Calu3 (cell line): ENCODE measurements around the gene SMPD3. TPM values are rescaled to one million over a fixed set of nuclear protein-coding genes. Genes with fewer than 3 reads are reported as not detected.

Experiments
- BruUV-seq: library from RNA; stranded (reverse); fragments of 400-500 nt; replicated peaks from 2 replicates; lab custom pipeline; 2021; lab: Mats Ljungman, UMichigan
- CTCF ChIA-PET: fragments of 300-600 bp; sonication (Branson Sonifier 250); formaldehyde crosslinking; loops from one replicate; lab custom pipeline; 2022; ENCODE audit warnings: antibody characterized with exemption; lab: Charles Lee
- DNase-seq: peaks from one replicate; pipeline ENCODE4 v3.0.0; 2022
- H3K27ac Mint-ChIP-seq: one replicate; pipeline ENCODE4 v1.8.0; 2022; ENCODE audit warnings: mixed read lengths; ENCODE audit not compliant: unreplicated experiment
- H3K27me3 Mint-ChIP-seq: one replicate; pipeline ENCODE4 v1.8.0; 2022; ENCODE audit warnings: mixed read lengths; ENCODE audit not compliant: unreplicated experiment
- H3K36me3 Mint-ChIP-seq: one replicate; pipeline ENCODE4 v1.8.0; 2022; ENCODE audit warnings: mild to moderate bottlenecking, moderate library complexity, mixed read lengths; ENCODE audit not compliant: insufficient read depth, unreplicated experiment
- H3K4me1 Mint-ChIP-seq: one replicate; pipeline ENCODE4 v1.8.0; 2022; ENCODE audit warnings: mild to moderate bottlenecking, low read depth, mixed read lengths; ENCODE audit not compliant: unreplicated experiment
- H3K4me3 Mint-ChIP-seq: one replicate; pipeline ENCODE4 v1.8.0; 2022; ENCODE audit warnings: mild to moderate bottlenecking, low read depth, moderate library complexity, mixed read lengths; ENCODE audit not compliant: unreplicated experiment
- H3K9me3 Mint-ChIP-seq: one replicate; pipeline ENCODE4 v1.8.0; 2022; ENCODE audit warnings: low read depth, mixed read lengths; ENCODE audit not compliant: unreplicated experiment
- CTCF ChIP-seq: fragments of 200-600 bp; IDR thresholded peaks from one replicate; pipeline ENCODE4 v1.8.0; 2022; ENCODE audit warnings: antibody characterized with exemption; ENCODE audit not compliant: unreplicated experiment
- intact Hi-C: fragments of 100-400 bp; cut with micrococcal nuclease; formaldehyde crosslinking; loops from one replicate; pipeline ENCODE4 v1.10.0; 2022; ENCODE audit not compliant: unreplicated experiment
- total RNA-seq: library from RNA; stranded (reverse); gene quantifications from 2 replicates; pipeline ENCODE4 v1.2.3, GENCODE V29; 2022

SMPD3 gene
- total RNA-seq, 1 experiment from 2014 or later = 0.42 TPM

DNA sequence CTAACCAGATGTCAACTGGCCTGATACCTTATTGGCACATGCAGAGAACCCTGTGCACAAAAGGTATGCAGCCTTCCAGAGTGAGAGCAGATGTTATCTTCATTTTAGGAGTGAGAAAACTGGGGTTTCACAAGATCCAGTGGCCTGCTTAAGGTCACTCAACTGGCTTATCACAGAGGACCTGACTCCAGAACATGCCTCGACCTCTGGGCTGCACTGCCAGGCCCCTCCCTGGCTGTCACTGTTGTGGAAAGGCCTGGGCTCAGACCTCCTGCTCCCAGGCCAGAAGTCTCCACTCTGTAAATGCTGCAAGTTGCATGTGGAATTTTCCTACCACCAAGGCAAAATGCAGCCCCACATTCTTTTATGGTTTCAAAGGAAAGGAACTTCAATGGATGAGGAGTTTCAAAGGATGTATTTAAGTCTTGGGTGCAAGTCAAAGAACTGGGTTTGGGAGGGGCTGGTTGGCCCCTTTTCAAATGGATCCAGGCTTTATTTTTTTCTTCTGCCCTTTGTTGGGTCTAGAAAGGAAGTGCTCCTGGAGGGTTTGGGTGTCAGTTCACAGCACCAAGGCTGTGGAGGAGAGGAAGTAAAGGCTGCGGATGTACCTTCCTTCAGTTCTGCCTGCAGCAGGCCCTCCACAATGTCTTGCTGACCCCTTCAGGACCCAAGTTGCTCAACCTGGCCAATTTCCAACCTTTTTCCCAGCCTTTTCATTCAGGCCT lies 30.4 kb upstream of the SMPD3 start:
- Mint-ChIP-seq H3K27me3 (peaks cover 19% of the 10 kb centered on the region), H3K4me3 (no peak overlapping the region), H3K9me3 (peaks cover 7% of the 10 kb centered on the region), H3K36me3 (no peaks in the 10 kb centered on the region), H3K27ac (no peak overlapping the region), H3K4me1 (peaks cover 18% of the 10 kb centered on the region)
- no peak for TF ChIP-seq CTCF
- DNase-seq = no peak
- CTCF ChIA-PET = no interaction called here
- intact Hi-C loops = no loop called here
- no TSS peak for BruUV-seq

GRCh38 chr16:68475071-68475470 lies 26.8 kb upstream of the SMPD3 start:
- intact Hi-C loops = no loop called here
- Mint-ChIP-seq H3K4me3 (no peak overlapping the region), H3K9me3 (peaks cover 3% of the 10 kb centered on the region), H3K36me3 (no peaks in the 10 kb centered on the region), H3K4me1 (peaks cover 17% of the 10 kb centered on the region), H3K27ac (peak overlapping the region; percentile 45), H3K27me3 (peaks cover 4% of the 10 kb centered on the region)
- BruUV-seq = no TSS peak
- DNase-seq = peak; percentile 62
- CTCF ChIA-PET = interaction anchor here (0.6 to 1.2 kb wide), 2 partner anchors 27 to 70 kb away, joined by 4 read pairs; partner anchors contain the start of gene SMPD3
- no peak for TF ChIP-seq CTCF

DNA sequence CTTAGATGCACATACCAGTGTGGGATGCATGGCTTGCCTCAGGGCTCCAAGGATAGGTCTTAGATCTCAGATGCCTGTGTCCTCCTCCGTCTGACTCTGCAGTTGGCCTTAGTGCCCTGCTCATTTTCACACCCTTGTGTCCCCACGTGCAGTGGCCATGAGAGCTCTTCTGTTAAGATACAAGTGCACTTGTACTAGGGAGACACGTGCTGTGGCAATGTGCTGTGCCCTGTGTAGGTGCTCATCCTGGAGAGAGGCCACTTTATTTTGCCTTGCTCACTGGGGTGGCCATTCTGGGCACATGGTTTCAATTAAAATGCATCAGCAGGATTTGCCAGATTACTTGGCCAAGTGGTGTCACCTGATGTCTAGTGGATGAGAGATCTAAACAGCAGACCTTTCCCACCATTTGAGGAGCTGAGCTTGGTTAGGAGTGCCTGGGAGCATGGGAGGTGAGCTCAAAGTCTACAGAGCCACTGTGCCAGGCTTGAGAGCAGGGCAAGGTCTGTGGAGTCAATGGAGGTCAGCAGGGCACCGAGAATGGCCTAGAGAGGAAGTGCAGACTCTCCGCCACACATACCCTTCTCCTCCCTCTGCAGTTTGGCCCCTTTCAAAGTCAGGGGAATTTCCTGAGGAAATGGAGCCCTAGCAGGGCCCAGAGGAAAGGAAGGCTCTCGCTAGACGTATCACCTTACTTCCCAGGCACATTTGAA lies 25.2 kb upstream of the SMPD3 start:
- no peak for TF ChIP-seq CTCF
- Mint-ChIP-seq H3K4me3 (no peak overlapping the region), H3K27me3 (no peaks in the 10 kb centered on the region), H3K27ac (no peak overlapping the region), H3K36me3 (no peaks in the 10 kb centered on the region), H3K9me3 (peaks cover 3% of the 10 kb centered on the region), H3K4me1 (peaks cover 26% of the 10 kb centered on the region)
- no peak for DNase-seq
- intact Hi-C loops = no loop called here
- BruUV-seq = no TSS peak
- CTCF ChIA-PET = no interaction called here

- no peak for TF ChIP-seq CTCF
- Mint-ChIP-seq H3K36me3 (no peaks in the 10 kb centered on the region), H3K9me3 (peaks cover 3% of the 10 kb centered on the region), H3K4me3 (no peak overlapping the region), H3K27me3 (peaks cover 6% of the 10 kb centered on the region), H3K4me1 (peaks cover 30% of the 10 kb centered on the region), H3K27ac (no peak overlapping the region)
- no TSS peak for BruUV-seq
- intact Hi-C loops = no loop called here
- no peak for DNase-seq
- CTCF ChIA-PET = no interaction called here
Observed at GRCh38 chr16:68472581-68472980, 24.3 kb upstream of the SMPD3 start.
